ENCODE data around the gene KCNMA1. TPM values are rescaled to one million over a fixed set of nuclear protein-coding genes. Genes with fewer than 3 reads are reported as not detected.

The KCNMA1 gene
- total RNA-seq, 1 experiment from 2014 or later = 0.49 TPM

DNA sequence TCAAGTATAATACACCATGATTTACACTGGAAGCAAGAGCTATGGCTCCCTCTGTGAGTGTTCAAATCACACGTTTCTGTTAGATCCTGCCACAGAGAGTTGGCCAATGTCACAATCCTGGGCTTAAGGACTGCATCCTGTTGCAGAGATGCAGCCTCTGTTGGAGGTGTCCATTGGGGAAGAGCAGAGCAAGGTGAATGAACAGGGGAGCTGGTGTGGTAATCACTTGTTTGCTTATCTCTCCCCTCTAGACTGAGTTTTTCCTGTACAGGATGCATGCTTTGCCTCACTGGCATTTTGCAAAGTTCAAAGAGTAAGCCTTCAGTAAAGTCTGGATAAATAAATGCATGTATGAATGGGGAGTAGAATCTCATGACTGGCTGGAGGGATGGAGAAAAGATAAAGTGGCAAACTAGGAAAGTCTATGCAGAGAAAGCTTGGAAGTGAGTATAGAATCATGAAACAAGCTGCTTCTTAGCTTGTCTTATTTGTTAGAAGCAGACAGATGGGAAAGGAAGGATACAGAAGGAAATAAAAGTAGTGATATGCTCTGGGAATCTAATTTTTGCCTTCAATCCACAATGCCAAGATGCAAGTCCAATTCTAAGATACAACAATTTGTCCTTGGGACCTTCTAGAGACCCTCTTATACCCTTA is 605.9 kb downstream of the KCNMA1 start:
- RAD21 ChIA-PET (ENCODE audit: low non-redundant PET in 1 of 2, low total read pairs in 2 of 2, uncharacterized antibody in 2 of 2, unreplicated experiment in 2 of 2) = no interaction called here
- no peaks in the 10 kb centered on the region for H3K79me2 ChIP-seq (ENCODE audit: insufficient read depth, low read length)
- no peaks in the 10 kb centered on the region for H4K20me1 ChIP-seq (ENCODE audit: insufficient read depth)
- no peak overlapping the region for H3K4me3 ChIP-seq (replicated peaks in 1 of 2; ENCODE audit: low read depth in 1 of 2, low read length in 2 of 2)
- ATAC-seq (no peak), DNase-seq (ENCODE audit: low read depth, low spot score) (no peak)
- intact Hi-C loops (cut with micrococcal nuclease) = no loop called here
- no peaks in the 10 kb centered on the region for H3K36me3 ChIP-seq (ENCODE audit: control insufficient read depth in 1 of 2, insufficient read depth in 2 of 2, low read length in 2 of 2)
- H3K9ac ChIP-seq (ENCODE audit: low read length) = no peak overlapping the region
- CTCF ChIA-PET = interaction anchor here (1.6 kb wide), 1 partner anchor 26 kb away, joined by 3 read pairs; no protein-coding TSS in a partner anchor
- H2AFZ ChIP-seq (ENCODE audit: low read depth, low read length, poor library complexity, severe bottlenecking) = no peak overlapping the region
- TF ChIP-seq ZNF274 (IDR thresholded peaks at IDR 0.05; ENCODE audit: low read depth, low read length) = no peak
- TF ChIP-seq, protein P1, sequence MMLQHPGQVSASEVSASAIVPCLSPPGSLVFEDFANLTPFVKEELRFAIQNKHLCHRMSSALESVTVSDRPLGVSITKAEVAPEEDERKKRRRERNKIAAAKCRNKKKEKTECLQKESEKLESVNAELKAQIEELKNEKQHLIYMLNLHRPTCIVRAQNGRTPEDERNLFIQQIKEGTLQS (IDR thresholded peaks at IDR 0.05) = no peak
- no peak for TF ChIP-seq EZH2 (IDR thresholded peaks at IDR 0.05)
- no peak for TF ChIP-seq JUND (IDR thresholded peaks at IDR 0.05)
- TF ChIP-seq EGR1 (IDR thresholded peaks at IDR 0.05; ENCODE audit: low read depth) = no peak
- no peak for TF ChIP-seq POLR2AphosphoS5 (IDR thresholded peaks at IDR 0.05; ENCODE audit: low read depth, low read length)
- POLR2A ChIA-PET = no interaction called here
- no TSS peak for BruUV-seq (replicated peaks)
- no peaks in the 10 kb centered on the region for H3K4me1 ChIP-seq (ENCODE audit: control insufficient read depth in 1 of 2, insufficient read depth in 2 of 2, low read length in 2 of 2)
- H3K27me3 ChIP-seq (ENCODE audit: insufficient read depth, low read length) = peaks cover 70% of the 10 kb centered on the region
- no peaks in the 10 kb centered on the region for H3K9me3 ChIP-seq (ENCODE audit: control insufficient read depth in 1 of 2, insufficient read depth in 1 of 2, low read depth in 1 of 2, low read length in 2 of 2)
- no peaks in the 10 kb centered on the region for H3K9me2 ChIP-seq (ENCODE audit: insufficient read depth)
- H3K4me2 ChIP-seq (ENCODE audit: low read length) = no peak overlapping the region
- H3K27ac ChIP-seq (ENCODE audit: low read depth, low read length) = no peak overlapping the region

DNA sequence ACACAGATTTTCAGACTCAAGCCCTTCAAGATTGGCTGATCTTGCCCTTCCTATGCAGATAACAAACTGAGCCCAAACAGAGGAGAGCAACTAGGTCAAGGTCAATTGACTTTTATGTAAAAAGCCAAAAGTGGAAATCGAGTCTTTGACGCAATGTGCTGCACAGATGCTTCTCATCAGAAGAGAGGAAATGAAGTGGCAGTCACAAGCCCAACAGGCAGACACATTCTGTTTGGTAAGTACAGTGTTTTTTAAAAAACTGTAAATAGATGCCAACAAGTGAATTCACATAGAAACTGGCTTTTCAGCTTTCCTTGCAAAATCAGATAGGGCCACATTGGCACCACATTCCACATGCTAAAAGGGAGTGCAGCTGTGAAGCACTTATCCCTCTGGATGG is 606.6 kb downstream of the KCNMA1 start:
- Histone ChIP-seq H2AFZ (ENCODE audit: low read depth, low read length, poor library complexity, severe bottlenecking) (no peak overlapping the region), H3K27me3 (ENCODE audit: insufficient read depth, low read length) (peaks cover 76% of the 10 kb centered on the region), H3K9ac (ENCODE audit: low read length) (no peak overlapping the region), H3K36me3 (ENCODE audit: control insufficient read depth in 1 of 2, insufficient read depth in 2 of 2, low read length in 2 of 2) (no peaks in the 10 kb centered on the region), H3K4me3 (replicated peaks in 1 of 2; ENCODE audit: low read depth in 1 of 2, low read length in 2 of 2) (no peak overlapping the region), H3K9me3 (ENCODE audit: control insufficient read depth in 1 of 2, insufficient read depth in 1 of 2, low read depth in 1 of 2, low read length in 2 of 2) (no peaks in the 10 kb centered on the region), H3K27ac (ENCODE audit: low read depth, low read length) (no peak overlapping the region), H3K4me2 (ENCODE audit: low read length) (no peak overlapping the region), H3K79me2 (ENCODE audit: insufficient read depth, low read length) (no peaks in the 10 kb centered on the region), H4K20me1 (ENCODE audit: insufficient read depth) (no peaks in the 10 kb centered on the region), H3K9me2 (ENCODE audit: insufficient read depth) (no peaks in the 10 kb centered on the region), H3K4me1 (ENCODE audit: control insufficient read depth in 1 of 2, insufficient read depth in 2 of 2, low read length in 2 of 2) (no peaks in the 10 kb centered on the region)
- ChIA-PET CTCF (interaction anchor here (1.6 kb wide), 1 partner anchor 26 kb away, joined by 3 read pairs; no protein-coding TSS in a partner anchor), POLR2A (no interaction called here), RAD21 (ENCODE audit: low non-redundant PET in 1 of 2, low total read pairs in 2 of 2, uncharacterized antibody in 2 of 2, unreplicated experiment in 2 of 2) (no interaction called here)
- ATAC-seq = no peak
- no peak for DNase-seq (ENCODE audit: low read depth, low spot score)
- BruUV-seq (replicated peaks) = no TSS peak
- intact Hi-C loops (cut with micrococcal nuclease) = no loop called here
- TF ChIP-seq POLR2AphosphoS5 (IDR thresholded peaks at IDR 0.05; ENCODE audit: low read depth, low read length) (no peak), SRF (IDR thresholded peaks at IDR 0.05; ENCODE audit: low read depth) (no peak), POLR2A (IDR thresholded peaks at IDR 0.05; ENCODE audit: borderline replicate concordance, extremely low read depth, insufficient read depth, insufficient read length) (no peak), EZH2phosphoT487 (IDR thresholded peaks at IDR 0.05; ENCODE audit: borderline replicate concordance) (no peak), EZH2 (IDR thresholded peaks at IDR 0.05) (no peak), TCF7L2 (IDR thresholded peaks at IDR 0.05; ENCODE audit: borderline replicate concordance, extremely low read depth, insufficient read depth, insufficient read length) (no peak), CBX3 (IDR thresholded peaks at IDR 0.05; ENCODE audit: low read depth) (no peak), ZFX (IDR thresholded peaks at IDR 0.05) (no peak), SP1 (IDR thresholded peaks at IDR 0.05; ENCODE audit: low read depth) (no peak), ZNF274 (IDR thresholded peaks at IDR 0.05; ENCODE audit: low read depth, low read length) (no peak), ELF1 (IDR thresholded peaks at IDR 0.05; ENCODE audit: borderline replicate concordance, low read depth) (no peak), CEBPB (IDR thresholded peaks at IDR 0.05; ENCODE audit: low read depth) (no peak), JUND (IDR thresholded peaks at IDR 0.05) (no peak), YY1 (IDR thresholded peaks at IDR 0.05; ENCODE audit: extremely low read depth, insufficient replicate concordance, low read depth, low read length) (no peak), SIN3A (IDR thresholded peaks at IDR 0.05; ENCODE audit: low read depth) (no peak)
- TF ChIP-seq, protein P1 (IDR thresholded peaks at IDR 0.05) = no peak
- TF ChIP-seq, protein P2, sequence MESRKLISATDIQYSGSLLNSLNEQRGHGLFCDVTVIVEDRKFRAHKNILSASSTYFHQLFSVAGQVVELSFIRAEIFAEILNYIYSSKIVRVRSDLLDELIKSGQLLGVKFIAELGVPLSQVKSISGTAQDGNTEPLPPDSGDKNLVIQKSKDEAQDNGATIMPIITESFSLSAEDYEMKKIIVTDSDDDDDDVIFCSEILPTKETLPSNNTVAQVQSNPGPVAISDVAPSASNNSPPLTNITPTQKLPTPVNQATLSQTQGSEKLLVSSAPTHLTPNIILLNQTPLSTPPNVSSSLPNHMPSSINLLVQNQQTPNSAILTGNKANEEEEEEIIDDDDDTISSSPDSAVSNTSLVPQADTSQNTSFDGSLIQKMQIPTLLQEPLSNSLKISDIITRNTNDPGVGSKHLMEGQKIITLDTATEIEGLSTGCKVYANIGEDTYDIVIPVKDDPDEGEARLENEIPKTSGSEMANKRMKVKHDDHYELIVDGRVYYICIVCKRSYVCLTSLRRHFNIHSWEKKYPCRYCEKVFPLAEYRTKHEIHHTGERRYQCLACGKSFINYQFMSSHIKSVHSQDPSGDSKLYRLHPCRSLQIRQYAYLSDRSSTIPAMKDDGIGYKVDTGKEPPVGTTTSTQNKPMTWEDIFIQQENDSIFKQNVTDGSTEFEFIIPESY (IDR thresholded peaks at IDR 0.05; ENCODE audit: extremely low read depth, insufficient replicate concordance, low read length) = no peak
- TF ChIP-seq, protein P3, sequence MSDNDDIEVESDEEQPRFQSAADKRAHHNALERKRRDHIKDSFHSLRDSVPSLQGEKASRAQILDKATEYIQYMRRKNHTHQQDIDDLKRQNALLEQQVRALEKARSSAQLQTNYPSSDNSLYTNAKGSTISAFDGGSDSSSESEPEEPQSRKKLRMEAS (IDR thresholded peaks at IDR 0.05) = no peak

Measured in HCT116 (cell line).